A673 (cell line): Measurements from ENCODE around the gene CARHSP1. TPM values are rescaled to one million over a fixed set of nuclear protein-coding genes. Genes with fewer than 3 reads are reported as not detected.

Source experiments
- BruUV-seq: library from RNA; stranded (reverse); fragments of 400-500 nt; replicated peaks from 2 replicates; lab custom pipeline; 2021; lab: Mats Ljungman, UMichigan
- CTCF ChIA-PET: fragments of 300-600 bp; sonication (Branson Sonifier 250); formaldehyde crosslinking; loops from one replicate; lab custom pipeline; 2022; ENCODE audit warnings: antibody characterized with exemption; lab: Charles Lee
- POLR2A ChIA-PET: fragments of 300-600 bp; sonication (Branson Sonifier 250); formaldehyde crosslinking; loops from one replicate; lab custom pipeline; 2022; ENCODE audit warnings: antibody characterized with exemption; ENCODE audit not compliant: low non-redundant PET; lab: Charles Lee
- DNase-seq: peaks from one replicate; pipeline ENCODE4 v3.0.0-alpha.2; 2015; ENCODE audit warnings: low spot score
- H3K27ac ChIP-seq: fragments of 200-600 bp; sonication (generic); 2 replicates; pipeline ENCODE4 v1.5.1; 2016; ENCODE audit warnings: mixed run types, low read depth, mild to moderate bottlenecking, mixed read lengths, antibody characterized with exemption, low read length; ENCODE audit not compliant: poor library complexity, severe bottlenecking
- H3K27me3 ChIP-seq: fragments of 200-600 bp; sonication (generic); replicated peaks from 2 replicates; pipeline ENCODE4 v1.6.1; 2017; ENCODE audit warnings: mixed run types, low read depth, mild to moderate bottlenecking, mixed read lengths, antibody characterized with exemption, low read length; ENCODE audit not compliant: insufficient read depth, poor library complexity
- H3K36me3 ChIP-seq: fragments of 200-600 bp; sonication (generic); 2 replicates; pipeline ENCODE4 v1.6.1; 2016; ENCODE audit warnings: mixed run types, mild to moderate bottlenecking, mixed read lengths, antibody characterized with exemption, low read length; ENCODE audit not compliant: insufficient read depth, poor library complexity, severe bottlenecking
- H3K4me1 ChIP-seq: fragments of 200-600 bp; sonication (generic); 2 replicates; pipeline ENCODE4 v1.6.1; 2017; ENCODE audit warnings: mixed run types, mild to moderate bottlenecking, mixed read lengths, antibody characterized with exemption, low read length; ENCODE audit not compliant: insufficient read depth, poor library complexity, severe bottlenecking
- H3K4me3 ChIP-seq: fragments of 200-600 bp; sonication (generic); 2 replicates; pipeline ENCODE4 v1.5.1; 2016; ENCODE audit warnings: low read depth, mixed run types, mild to moderate bottlenecking, mixed read lengths, low read length; ENCODE audit not compliant: poor library complexity, severe bottlenecking
- H3K9me3 ChIP-seq: fragments of 200-600 bp; sonication (generic); 2 replicates; pipeline ENCODE4 v1.6.1; 2016; ENCODE audit warnings: mixed run types, low read depth, mild to moderate bottlenecking, mixed read lengths, antibody characterized with exemption, low read length; ENCODE audit not compliant: poor library complexity, severe bottlenecking
- EZH2 ChIP-seq: fragments of 200-600 bp; sonication (generic); IDR thresholded peaks from 2 replicates; pipeline ENCODE4 v1.6.1; 2017; ENCODE audit warnings: borderline replicate concordance, low read depth, mild to moderate bottlenecking, mixed read lengths, antibody characterized with exemption, low read length; ENCODE audit not compliant: poor library complexity, severe bottlenecking
- intact Hi-C: fragments of 100-400 bp; cut with micrococcal nuclease; formaldehyde crosslinking; loops from one replicate; pipeline ENCODE4 v1.10.0; 2022; ENCODE audit not compliant: unreplicated experiment
- total RNA-seq: library from RNA; stranded (reverse); gene quantifications from 2 replicates; pipeline ENCODE4 v1.2.3, GENCODE V29; 2021
- TF ChIP-seq, protein P1 (sequence below): fragments of 300-800, 200-600 bp; sonication (generic); conservative IDR thresholded peaks from 2 replicates; pipeline ENCODE4 v1.5.1; 2017; ENCODE audit warnings: low read depth, mild to moderate bottlenecking, antibody characterized with exemption, low read length, moderate library complexity, mixed read lengths

Gene CARHSP1
- total RNA-seq, 1 experiment from 2014 or later: 316 TPM

- no peaks in the 10 kb centered on the region for H3K4me1 ChIP-seq
- H3K27me3 ChIP-seq: no peaks in the 10 kb centered on the region
- peaks cover 37% of the 10 kb centered on the region for H3K36me3 ChIP-seq
- no peak overlapping the region for H3K4me3 ChIP-seq
- intact Hi-C loops: no loop called here
- no peak overlapping the region for H3K27ac ChIP-seq
- ChIA-PET POLR2A (no interaction called here), CTCF (no interaction called here)
- no peaks in the 10 kb centered on the region for H3K9me3 ChIP-seq
- DNase-seq: no peak
- TF ChIP-seq, protein P1, sequence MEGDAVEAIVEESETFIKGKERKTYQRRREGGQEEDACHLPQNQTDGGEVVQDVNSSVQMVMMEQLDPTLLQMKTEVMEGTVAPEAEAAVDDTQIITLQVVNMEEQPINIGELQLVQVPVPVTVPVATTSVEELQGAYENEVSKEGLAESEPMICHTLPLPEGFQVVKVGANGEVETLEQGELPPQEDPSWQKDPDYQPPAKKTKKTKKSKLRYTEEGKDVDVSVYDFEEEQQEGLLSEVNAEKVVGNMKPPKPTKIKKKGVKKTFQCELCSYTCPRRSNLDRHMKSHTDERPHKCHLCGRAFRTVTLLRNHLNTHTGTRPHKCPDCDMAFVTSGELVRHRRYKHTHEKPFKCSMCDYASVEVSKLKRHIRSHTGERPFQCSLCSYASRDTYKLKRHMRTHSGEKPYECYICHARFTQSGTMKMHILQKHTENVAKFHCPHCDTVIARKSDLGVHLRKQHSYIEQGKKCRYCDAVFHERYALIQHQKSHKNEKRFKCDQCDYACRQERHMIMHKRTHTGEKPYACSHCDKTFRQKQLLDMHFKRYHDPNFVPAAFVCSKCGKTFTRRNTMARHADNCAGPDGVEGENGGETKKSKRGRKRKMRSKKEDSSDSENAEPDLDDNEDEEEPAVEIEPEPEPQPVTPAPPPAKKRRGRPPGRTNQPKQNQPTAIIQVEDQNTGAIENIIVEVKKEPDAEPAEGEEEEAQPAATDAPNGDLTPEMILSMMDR: no peak
- no TSS peak for BruUV-seq
Observed at GRCh38 chr16:8887952-8888560, 19.2 kb upstream of the CARHSP1 start.

- Histone ChIP-seq H3K9me3 (no peaks in the 10 kb centered on the region), H3K27me3 (no peaks in the 10 kb centered on the region), H3K36me3 (peaks cover 31% of the 10 kb centered on the region), H3K4me1 (no peaks in the 10 kb centered on the region), H3K27ac (no peak overlapping the region), H3K4me3 (no peak overlapping the region)
- intact Hi-C loops: no loop called here
- no peak for DNase-seq
- ChIA-PET CTCF (no interaction called here), POLR2A (no interaction called here)
- BruUV-seq: no TSS peak
- TF ChIP-seq, protein P1: no peak
Observed at GRCh38 chr16:8887431-8887765, 18.6 kb upstream of the CARHSP1 start.

GRCh38 chr16:8886593-8887430 is 18.0 kb upstream of the CARHSP1 start:
- BruUV-seq: no TSS peak
- no peaks in the 10 kb centered on the region for H3K27me3 ChIP-seq
- H3K36me3 ChIP-seq: peaks cover 25% of the 10 kb centered on the region
- CTCF ChIA-PET: interaction anchor here (0.9 kb wide), 1 partner anchor 248 kb away, joined by 3 read pairs; no protein-coding TSS in a partner anchor
- no peaks in the 10 kb centered on the region for H3K4me1 ChIP-seq
- intact Hi-C loops: no loop called here
- no peak overlapping the region for H3K27ac ChIP-seq
- TF ChIP-seq EZH2: no peak
- TF ChIP-seq, protein P1: no peak
- POLR2A ChIA-PET: no interaction called here
- H3K9me3 ChIP-seq: no peaks in the 10 kb centered on the region
- no peak overlapping the region for H3K4me3 ChIP-seq
- DNase-seq: no peak
